MG63 (cell line): ENCODE data around the gene SCLY. TPM values are rescaled to one million over a fixed set of nuclear protein-coding genes. Genes with fewer than 3 reads are reported as not detected.
A peak's percentile ranks its signal among the peaks of the same experiment; 100 is the strongest.

Source experiments
- DNase-seq: peaks from one replicate; pipeline ENCODE4 v3.0.0-alpha.2; 2020
- H3K27me3 ChIP-seq: fragments of 250-450 bp; sonication (Bioruptor Pico); 2 replicates; pipeline ENCODE4 v1.5.1; 2020; ENCODE audit warnings: mild to moderate bottlenecking, moderate library complexity
- H3K36me3 ChIP-seq: fragments of 250-450 bp; sonication (Bioruptor Pico); 2 replicates; pipeline ENCODE4 v1.5.1; 2020; ENCODE audit warnings: mild to moderate bottlenecking, moderate library complexity
- H3K4me3 ChIP-seq: fragments of 250-450 bp; sonication (Bioruptor Pico); 2 replicates; pipeline ENCODE4 v1.5.1; 2020; ENCODE audit warnings: mild to moderate bottlenecking, moderate library complexity
- H3K9me3 ChIP-seq: fragments of 250-450 bp; sonication (Bioruptor Pico); 2 replicates; pipeline ENCODE4 v1.5.1; 2020; ENCODE audit warnings: mild to moderate bottlenecking, moderate library complexity
- total RNA-seq: library from RNA; depleted of rRNA; stranded (reverse); fragments of >200 nt; shearing (Covaris generic); gene quantifications from 2 replicates; pipeline ENCODE4 v1.2.3, GENCODE V29; 2014; ENCODE audit warnings: low replicate concordance

SCLY gene
- total RNA-seq, 1 experiment from 2014 or later: 19.0 TPM

GRCh38 chr2:238082827-238083226 is 22.0 kb downstream of the SCLY start:
- H3K4me3 ChIP-seq: no peak overlapping the region

GRCh38 chr2:238083919-238084318 is 23.1 kb downstream of the SCLY start:
- no peak for DNase-seq
- H3K4me3 ChIP-seq: no peak overlapping the region
- peaks cover 28% of the 10 kb centered on the region for H3K36me3 ChIP-seq

More at GRCh38 chr2:238082827-238083226, 22.0 kb downstream of the SCLY start:
- no peak for DNase-seq
- Histone ChIP-seq H3K36me3 (peaks cover 31% of the 10 kb centered on the region), H3K9me3 (no peaks in the 10 kb centered on the region), H3K27me3 (no peaks in the 10 kb centered on the region)

GRCh38 chr2:238084761-238085160 is 24.0 kb downstream of the SCLY start:
- H3K4me3 ChIP-seq: no peak overlapping the region
- H3K9me3 ChIP-seq: no peaks in the 10 kb centered on the region
- H3K27me3 ChIP-seq: no peaks in the 10 kb centered on the region
- no peak for DNase-seq
- H3K36me3 ChIP-seq: peaks cover 30% of the 10 kb centered on the region

More at GRCh38 chr2:238083919-238084318, 23.1 kb downstream of the SCLY start:
- H3K9me3 ChIP-seq: no peaks in the 10 kb centered on the region
- no peaks in the 10 kb centered on the region for H3K27me3 ChIP-seq

GRCh38 chr2:238085899-238086298 is 25.1 kb downstream of the SCLY start:
- Histone ChIP-seq H3K4me3 (no peak overlapping the region), H3K9me3 (no peaks in the 10 kb centered on the region), H3K27me3 (no peaks in the 10 kb centered on the region), H3K36me3 (peaks cover 23% of the 10 kb centered on the region)
- DNase-seq: no peak

GRCh38 chr2:238087211-238087610 is 26.4 kb downstream of the SCLY start:
- Histone ChIP-seq H3K36me3 (peaks cover 18% of the 10 kb centered on the region), H3K9me3 (no peaks in the 10 kb centered on the region), H3K27me3 (no peaks in the 10 kb centered on the region), H3K4me3 (no peak overlapping the region)
- DNase-seq: no peak

DNA sequence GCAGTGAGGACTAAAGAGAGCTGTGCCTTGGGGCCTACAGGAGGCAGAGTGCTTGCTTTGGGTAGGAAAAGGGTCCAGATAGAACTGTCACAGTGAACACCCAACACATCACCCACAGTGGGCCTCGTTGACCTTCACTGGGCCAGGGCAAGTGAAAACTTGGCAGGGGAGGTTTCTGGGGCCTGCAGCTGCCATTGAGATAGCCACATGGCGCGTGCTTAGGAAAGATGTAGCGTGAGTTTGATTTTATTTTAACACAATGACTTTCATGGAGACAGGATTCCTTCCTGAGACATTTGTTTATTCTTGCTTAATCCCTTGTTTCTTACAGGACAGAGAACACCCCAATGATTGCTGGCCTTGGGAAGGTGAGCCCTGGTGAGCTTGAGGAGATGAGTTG is 30.1 kb downstream of the SCLY start:
- Histone ChIP-seq H3K27me3 (no peaks in the 10 kb centered on the region), H3K9me3 (no peaks in the 10 kb centered on the region), H3K36me3 (peaks cover 6% of the 10 kb centered on the region; the same call in 1 of the 2 replicates), H3K4me3 (no peak overlapping the region)
- DNase-seq: no peak

DNA sequence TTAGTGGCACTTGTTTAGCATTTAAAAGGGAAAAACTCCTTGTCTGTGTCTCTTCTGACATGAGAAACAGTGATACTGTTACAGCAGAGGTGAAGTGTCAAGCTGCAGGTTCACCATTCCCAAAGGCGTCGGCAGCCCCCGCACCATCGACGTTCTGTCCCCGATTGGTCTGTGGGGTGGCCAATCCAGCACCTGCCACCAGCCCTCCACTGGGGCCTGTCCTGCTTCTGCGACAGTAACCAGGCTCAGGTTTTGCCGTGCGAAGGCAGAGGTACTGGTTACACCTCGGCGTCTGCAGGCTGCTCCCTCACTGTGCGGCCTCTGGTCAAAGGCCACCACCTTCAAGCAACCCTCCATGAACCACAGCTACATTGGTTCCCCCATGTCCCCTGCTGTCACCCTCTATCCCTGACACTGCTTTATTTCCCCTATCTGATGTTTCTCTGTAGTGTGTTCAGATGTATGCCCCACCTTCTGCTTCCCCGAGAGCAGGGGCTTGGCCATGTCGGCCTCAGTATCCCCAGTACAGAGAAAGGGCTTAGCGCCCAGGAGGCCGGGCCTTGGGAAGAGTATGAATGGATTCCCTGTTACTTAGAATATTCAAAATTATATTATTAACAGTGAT is 30.7 kb downstream of the SCLY start:
- H3K4me3 ChIP-seq: no peak overlapping the region
- H3K36me3 ChIP-seq: peaks cover 2% of the 10 kb centered on the region; the same call in 1 of the 2 replicates
- no peaks in the 10 kb centered on the region for H3K9me3 ChIP-seq
- H3K27me3 ChIP-seq: no peaks in the 10 kb centered on the region
- no peak for DNase-seq

DNA sequence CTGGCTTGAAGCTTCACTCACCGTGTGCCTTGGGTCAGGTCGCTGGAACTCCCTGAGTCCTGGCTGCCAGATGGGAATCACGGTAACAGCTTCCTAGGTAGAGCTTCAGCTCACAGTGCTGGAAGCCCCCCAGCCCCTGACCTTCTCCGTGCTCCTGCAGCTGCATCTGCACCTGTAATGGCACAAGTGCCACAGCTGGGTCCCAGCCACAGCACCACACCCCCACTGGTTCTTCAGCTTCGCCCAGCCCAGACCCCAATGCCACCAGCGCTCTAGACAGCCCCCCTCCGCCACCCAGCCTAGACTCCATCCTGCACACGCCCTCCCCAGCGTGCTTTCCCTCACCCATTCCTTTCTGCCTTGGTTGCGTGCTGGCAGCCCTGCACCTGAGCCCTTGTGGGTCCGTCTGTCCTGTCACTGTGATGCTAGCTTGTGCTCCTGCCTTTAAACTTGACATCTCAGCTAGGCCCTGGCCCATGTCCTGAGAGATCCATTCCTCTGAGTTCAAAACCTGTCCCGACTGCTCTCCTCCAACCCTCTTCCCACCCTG is 31.8 kb downstream of the SCLY start:
- Histone ChIP-seq H3K36me3 (peaks cover 2% of the 10 kb centered on the region; the same call in 1 of the 2 replicates), H3K27me3 (no peaks in the 10 kb centered on the region), H3K4me3 (no peak overlapping the region), H3K9me3 (no peaks in the 10 kb centered on the region)
- no peak for DNase-seq

GRCh38 chr2:238093181-238094140 is 32.7 kb downstream of the SCLY start:
- H3K9me3 ChIP-seq: no peaks in the 10 kb centered on the region
- H3K4me3 ChIP-seq: no peak overlapping the region
- no peak for DNase-seq
- no peaks in the 10 kb centered on the region for H3K27me3 ChIP-seq
- peaks cover 2% of the 10 kb centered on the region; the same call in 1 of the 2 replicates for H3K36me3 ChIP-seq

GRCh38 chr2:238094438-238095022 is 33.7 kb downstream of the SCLY start:
- Histone ChIP-seq H3K27me3 (no peaks in the 10 kb centered on the region), H3K9me3 (no peaks in the 10 kb centered on the region), H3K4me3 (no peak overlapping the region), H3K36me3 (no peaks in the 10 kb centered on the region)
- DNase-seq: no peak

- no peaks in the 10 kb centered on the region for H3K27me3 ChIP-seq
- DNase-seq: no peak
- H3K4me3 ChIP-seq: no peak overlapping the region
Measured at GRCh38 chr2:238095143-238095542, 34.3 kb downstream of the SCLY start.

DNA sequence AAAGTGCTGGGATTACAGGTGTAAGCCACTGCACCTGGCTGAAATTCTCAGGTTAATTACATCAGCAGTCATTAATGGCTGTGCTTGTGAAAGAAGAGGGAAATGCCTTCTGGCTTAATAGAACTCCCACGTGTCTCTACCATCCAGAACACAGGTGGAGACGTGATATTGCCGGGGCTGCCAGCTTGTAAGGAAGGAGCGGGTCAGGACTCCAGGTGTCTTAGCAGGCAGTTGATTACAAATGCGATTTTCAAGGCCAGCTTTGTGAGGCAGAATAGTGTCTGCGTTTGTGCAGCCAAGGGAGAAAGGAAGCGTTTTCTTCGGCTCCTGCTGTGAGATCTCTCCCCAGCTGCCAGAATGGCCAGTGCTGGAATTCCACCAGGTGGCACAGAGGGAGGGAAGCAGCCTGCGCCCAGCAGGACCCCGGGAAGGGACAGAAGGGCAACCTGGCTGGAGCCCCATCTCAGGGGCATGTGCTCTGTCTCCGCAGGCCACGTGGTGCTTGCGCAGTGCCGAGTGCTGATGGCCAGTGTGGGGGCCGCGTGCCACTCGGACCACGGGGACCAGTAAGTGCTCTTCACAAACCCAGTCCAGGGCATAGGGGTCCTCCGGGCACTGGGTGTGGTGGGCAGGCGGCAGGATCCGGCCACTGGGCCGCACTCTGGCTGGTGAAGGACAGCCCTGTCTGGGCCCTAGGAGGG is 35.7 kb downstream of the SCLY start:
- peak; percentile 31 for DNase-seq
- H3K4me3 ChIP-seq: no peak overlapping the region
- H3K27me3 ChIP-seq: no peaks in the 10 kb centered on the region
- no peaks in the 10 kb centered on the region for H3K36me3 ChIP-seq
- H3K9me3 ChIP-seq: no peaks in the 10 kb centered on the region

More at GRCh38 chr2:238095143-238095542, 34.3 kb downstream of the SCLY start:
- Histone ChIP-seq H3K9me3 (no peaks in the 10 kb centered on the region), H3K36me3 (no peaks in the 10 kb centered on the region)

- no peaks in the 10 kb centered on the region for H3K36me3 ChIP-seq
- H3K27me3 ChIP-seq: no peaks in the 10 kb centered on the region
- no peaks in the 10 kb centered on the region for H3K9me3 ChIP-seq
- no peak for DNase-seq
- no peak overlapping the region for H3K4me3 ChIP-seq
Measured at GRCh38 chr2:238097201-238097987, 36.6 kb downstream of the SCLY start.

DNA sequence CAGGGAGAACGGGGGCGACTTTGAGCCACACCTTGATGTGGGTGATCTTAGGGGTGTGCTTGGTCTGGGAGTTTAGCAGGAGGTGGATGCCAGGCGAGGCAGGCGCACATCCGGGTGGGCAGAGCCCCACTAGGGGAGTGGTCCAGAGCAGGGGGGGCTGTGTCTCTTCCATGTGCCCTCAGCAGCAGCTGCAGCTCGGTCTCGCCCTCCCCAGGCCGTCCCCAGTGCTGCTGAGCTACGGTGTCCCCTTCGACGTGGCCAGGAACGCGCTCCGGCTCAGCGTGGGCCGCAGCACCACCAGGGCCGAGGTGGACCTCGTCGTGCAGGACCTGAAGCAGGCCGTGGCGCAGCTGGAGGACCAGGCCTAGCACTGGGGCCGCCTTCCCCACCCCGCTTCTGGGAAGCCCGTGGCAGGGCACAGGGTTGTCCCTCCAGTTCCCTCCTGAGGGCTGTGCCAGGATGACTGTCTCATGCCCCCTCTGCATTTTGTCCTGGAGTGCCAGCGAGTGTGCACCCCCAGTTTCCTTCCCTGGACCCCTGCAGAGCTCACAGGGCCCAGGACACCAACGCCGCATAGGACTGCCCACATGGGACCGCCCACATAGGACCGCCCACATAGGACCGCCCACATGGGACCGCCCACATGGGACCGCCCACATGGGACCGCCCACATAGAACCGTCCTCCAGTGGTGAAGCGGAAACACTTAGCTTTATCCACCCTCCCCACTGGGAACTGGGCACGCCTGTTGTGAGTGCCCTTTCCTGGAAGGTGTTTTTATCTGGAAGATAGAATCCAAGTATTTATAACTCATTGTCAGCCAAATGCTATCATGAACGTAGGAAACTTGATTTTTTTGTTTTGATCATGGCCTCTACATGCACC is 37.4 kb downstream of the SCLY start:
- Histone ChIP-seq H3K27me3 (no peaks in the 10 kb centered on the region), H3K9me3 (no peaks in the 10 kb centered on the region), H3K4me3 (no peak overlapping the region), H3K36me3 (no peaks in the 10 kb centered on the region)
- peak; percentile 50 for DNase-seq
